GM18498 (cell line): Measurements from ENCODE around the gene JOSD1.

ENCODE experiments used
- ATAC-seq: cut with Tn5 transposase; IDR thresholded peaks from one replicate; pipeline ENCODE4 v1.9.1; 2021; ENCODE audit warnings: mild to moderate bottlenecking, moderate library complexity; ENCODE audit not compliant: unreplicated experiment

JOSD1 gene

GRCh38 chr22:38715852-38716251 is 15.1 kb upstream of the JOSD1 start:
- no peak for ATAC-seq

- no peak for ATAC-seq
These were observed 14.5 kb upstream of the JOSD1 start for GRCh38 chr22:38715176-38715764.

- no peak for ATAC-seq
These were observed 13.2 kb upstream of the JOSD1 start for GRCh38 chr22:38713921-38714320.

- ATAC-seq = no peak
These were observed 11.9 kb upstream of the JOSD1 start for GRCh38 chr22:38712486-38713207.

GRCh38 chr22:38710866-38711265 is 10.1 kb upstream of the JOSD1 start:
- ATAC-seq = no peak

GRCh38 chr22:38710351-38710750 is 9.6 kb upstream of the JOSD1 start:
- no peak for ATAC-seq

- no peak for ATAC-seq
These were observed 8.6 kb upstream of the JOSD1 start for GRCh38 chr22:38709306-38709705.

- no peak for ATAC-seq
These were observed 7.2 kb upstream of the JOSD1 start for GRCh38 chr22:38707984-38708383.

- no peak for ATAC-seq
These were observed 6.6 kb upstream of the JOSD1 start for GRCh38 chr22:38707346-38707745.

GRCh38 chr22:38706901-38707195 is 6.1 kb upstream of the JOSD1 start:
- ATAC-seq = no peak

GRCh38 chr22:38706101-38706900 is 5.6 kb upstream of the JOSD1 start:
- ATAC-seq = peak; percentile 5

- ATAC-seq = peak; percentile 71
These were observed 4.7 kb upstream of the JOSD1 start, which contains the start of gene GTPBP1 for GRCh38 chr22:38705235-38706100. Gene GTPBP1, plus strand, starts transcription at chr22:38705944. Its CDS starts 12 bp downstream, at chr22:38705956.

- no peak for ATAC-seq
These were observed 4.0 kb upstream of the JOSD1 start for GRCh38 chr22:38704654-38705234.

GRCh38 chr22:38700270-38700788 is 414 bp downstream of the JOSD1 start:
- ATAC-seq = no peak

GRCh38 chr22:38699784-38700183 is 959 bp downstream of the JOSD1 start:
- ATAC-seq = no peak

GRCh38 chr22:38699143-38699542 is 1.6 kb downstream of the JOSD1 start:
- no peak for ATAC-seq

GRCh38 chr22:38698407-38699094 is 2.2 kb downstream of the JOSD1 start:
- no peak for ATAC-seq

GRCh38 chr22:38697425-38698089 is 3.2 kb downstream of the JOSD1 start:
- no peak for ATAC-seq
